DOHH2 (cell line): ENCODE results near the gene FAM78B.

Experiments used
- H3F3A ChIP-seq: fragments of 200-600 bp; sonication (generic), shearing (Covaris generic); 2 replicates; pipeline ENCODE4 v1.6.0; 2016; ENCODE audit warnings: antibody characterized with exemption, mild to moderate bottlenecking; ENCODE audit not compliant: control insufficient read depth, insufficient read depth
- H3K27ac ChIP-seq: fragments of 200-600 bp; sonication (generic); 2 replicates; pipeline ENCODE4 v1.5.1; 2014; ENCODE audit warnings: low read depth, mild to moderate bottlenecking, low read length, moderate library complexity
- H3K27me3 ChIP-seq: fragments of 200-600 bp; sonication (generic); 2 replicates; pipeline ENCODE4 v1.6.1; 2014; ENCODE audit warnings: mild to moderate bottlenecking, low read length, mixed read lengths; ENCODE audit not compliant: control insufficient read depth
- H3K36me3 ChIP-seq: fragments of 200-600 bp; sonication (generic); 2 replicates; pipeline ENCODE4 v1.6.1; 2014; ENCODE audit warnings: mild to moderate bottlenecking, low read length, moderate library complexity, mixed read lengths; ENCODE audit not compliant: control insufficient read depth
- H3K4me1 ChIP-seq: fragments of 200-600 bp; sonication (generic); 2 replicates; pipeline ENCODE4 v1.6.1; 2014; ENCODE audit warnings: mild to moderate bottlenecking, low read length, mixed read lengths; ENCODE audit not compliant: control insufficient read depth
- H3K4me2 ChIP-seq: fragments of 200-600 bp; sonication (generic); 2 replicates; pipeline ENCODE4 v1.6.0; 2014; ENCODE audit warnings: mild to moderate bottlenecking, low read length, moderate library complexity
- H3K4me3 ChIP-seq: fragments of 200-600 bp; sonication (generic); 2 replicates; pipeline ENCODE4 v1.5.1; 2014; ENCODE audit warnings: mild to moderate bottlenecking, low read length, mixed read lengths
- H3K79me2 ChIP-seq: fragments of 200-600 bp; sonication (generic); 2 replicates; pipeline ENCODE4 v1.6.1; 2014; ENCODE audit warnings: mild to moderate bottlenecking, low read length, mixed read lengths; ENCODE audit not compliant: control insufficient read depth
- H3K9me2 ChIP-seq: fragments of 200-600 bp; sonication (generic); replicated peaks from 2 replicates; pipeline ENCODE4 v1.6.1; 2014; ENCODE audit warnings: mild to moderate bottlenecking, low read length, mixed read lengths; ENCODE audit not compliant: control insufficient read depth
- H3K9me3 ChIP-seq: fragments of 200-600 bp; sonication (generic); 2 replicates; pipeline ENCODE4 v1.6.1; 2014; ENCODE audit warnings: antibody characterized with exemption, low read length, mixed read lengths; ENCODE audit not compliant: control insufficient read depth, insufficient read depth
- H4K20me1 ChIP-seq: fragments of 200-600 bp; sonication (generic); 2 replicates; pipeline ENCODE4 v1.6.0; 2014; ENCODE audit warnings: low read depth, mild to moderate bottlenecking, antibody characterized with exemption, low read length, moderate library complexity; ENCODE audit not compliant: control insufficient read depth, insufficient read depth
- CTCF ChIP-seq: fragments of 200-600 bp; sonication (generic); IDR thresholded peaks from one replicate; pipeline ENCODE4 v1.5.1; 2014; ENCODE audit warnings: antibody characterized with exemption, mild to moderate bottlenecking, low read depth, low read length; ENCODE audit not compliant: poor library complexity, severe bottlenecking
- EZH2phosphoT487 ChIP-seq: fragments of 200-600 bp; sonication (generic); IDR thresholded peaks from 2 replicates; pipeline ENCODE4 v1.6.1; 2017; ENCODE audit warnings: borderline replicate concordance, mild to moderate bottlenecking, antibody characterized with exemption, low read length, moderate library complexity, mixed read lengths

Gene FAM78B

GRCh38 chr1:166122873-166123466, 43.8 kb downstream of the FAM78B start:
- TF ChIP-seq CTCF, result no peak
- no peak for TF ChIP-seq EZH2phosphoT487
- Histone ChIP-seq H3K79me2 (no peaks in the 10 kb centered on the region), H3K9me3 (no peaks in the 10 kb centered on the region), H4K20me1 (no peaks in the 10 kb centered on the region), H3K36me3 (no peaks in the 10 kb centered on the region), H3F3A (no peaks in the 10 kb centered on the region), H3K27me3 (no peaks in the 10 kb centered on the region), H3K27ac (no peak overlapping the region), H3K9me2 (no peaks in the 10 kb centered on the region), H3K4me3 (no peak overlapping the region), H3K4me1 (peaks cover 7% of the 10 kb centered on the region), H3K4me2 (no peak overlapping the region)

GRCh38 chr1:166121010-166121409, 45.8 kb downstream of the FAM78B start:
- Histone ChIP-seq H3K4me2 (no peak overlapping the region), H3K36me3 (no peaks in the 10 kb centered on the region), H3K4me1 (no peaks in the 10 kb centered on the region), H3K4me3 (no peak overlapping the region), H3K27me3 (no peaks in the 10 kb centered on the region), H3K27ac (no peak overlapping the region), H4K20me1 (no peaks in the 10 kb centered on the region), H3K79me2 (no peaks in the 10 kb centered on the region), H3K9me3 (no peaks in the 10 kb centered on the region), H3K9me2 (no peaks in the 10 kb centered on the region), H3F3A (no peaks in the 10 kb centered on the region)
- TF ChIP-seq CTCF (no peak), EZH2phosphoT487 (no peak)

- no peaks in the 10 kb centered on the region for H3K79me2 ChIP-seq
- no peaks in the 10 kb centered on the region for H3K36me3 ChIP-seq
- H3K9me2 ChIP-seq, result no peaks in the 10 kb centered on the region
- H3K4me3 ChIP-seq, result no peak overlapping the region
- H4K20me1 ChIP-seq, result no peaks in the 10 kb centered on the region
- H3K27me3 ChIP-seq, result no peaks in the 10 kb centered on the region
- H3F3A ChIP-seq, result no peaks in the 10 kb centered on the region
- no peak overlapping the region for H3K27ac ChIP-seq
- H3K9me3 ChIP-seq, result no peaks in the 10 kb centered on the region
- no peak overlapping the region for H3K4me2 ChIP-seq
- TF ChIP-seq EZH2phosphoT487 (no peak), CTCF (no peak)
- no peaks in the 10 kb centered on the region for H3K4me1 ChIP-seq
These were observed 46.5 kb downstream of the FAM78B start for GRCh38 chr1:166120281-166120680.
